H9 (cell line): Measurements from ENCODE around the gene TMC1. TPM values are rescaled to one million over a fixed set of nuclear protein-coding genes. Genes with fewer than 3 reads are reported as not detected.

ENCODE experiments used
- DNase-seq: peaks from one replicate; pipeline ENCODE4 v3.0.0-alpha.2; 2017
- H2AFZ ChIP-seq: one replicate; pipeline ENCODE4 v1.6.1; 2013; ENCODE audit warnings: mild to moderate bottlenecking, low read length, control low read depth, moderate library complexity
- H2AK5ac ChIP-seq: 2 replicates; pipeline ENCODE4 v1.6.1; 2013; ENCODE audit warnings: low read length, control low read depth, mixed read lengths; ENCODE audit not compliant: insufficient read length
- H2BK120ac ChIP-seq: one replicate; pipeline ENCODE4 v1.6.1; 2013; ENCODE audit warnings: low read depth, mild to moderate bottlenecking, low read length, control low read depth, inconsistent platforms; ENCODE audit not compliant: poor library complexity, severe bottlenecking
- H2BK12ac ChIP-seq: 2 replicates; pipeline ENCODE4 v1.6.1; 2013; ENCODE audit warnings: low read length, control low read depth, mixed read lengths, low read depth; ENCODE audit not compliant: insufficient read length
- H2BK15ac ChIP-seq: 2 replicates; pipeline ENCODE4 v1.6.1; 2013; ENCODE audit warnings: low read depth, low read length, control low read depth
- H2BK20ac ChIP-seq: one replicate; pipeline ENCODE4 v1.6.1; 2013; ENCODE audit warnings: low read depth, mild to moderate bottlenecking, low read length, control low read depth, inconsistent platforms; ENCODE audit not compliant: poor library complexity, severe bottlenecking
- H2BK5ac ChIP-seq: 2 replicates; pipeline ENCODE4 v1.6.1; 2013; ENCODE audit warnings: low read length, control low read depth, mixed read lengths; ENCODE audit not compliant: insufficient read length
- H3K14ac ChIP-seq: 2 replicates; pipeline ENCODE4 v1.6.1; 2013; ENCODE audit warnings: low read length, control low read depth; ENCODE audit not compliant: insufficient read depth
- H3K18ac ChIP-seq: 2 replicates; pipeline ENCODE4 v1.6.1; 2013; ENCODE audit warnings: low read depth, mild to moderate bottlenecking, mixed read lengths, low read length, control low read depth; ENCODE audit not compliant: insufficient read length
- H3K23ac ChIP-seq: 2 replicates; pipeline ENCODE4 v1.6.1; 2013; ENCODE audit warnings: low read length, control low read depth, mixed read lengths, low read depth; ENCODE audit not compliant: insufficient read length
- H3K23me2 ChIP-seq: 2 replicates; pipeline ENCODE4 v1.6.1; 2013; ENCODE audit warnings: low read depth, mild to moderate bottlenecking, mixed read lengths, low read length, control low read depth; ENCODE audit not compliant: insufficient read length, poor library complexity, severe bottlenecking
- H3K27ac ChIP-seq: 2 replicates; pipeline ENCODE4 v1.5.1; 2013; ENCODE audit warnings: low read length, control low read depth, mixed read lengths, low read depth; ENCODE audit not compliant: insufficient read length
- H3K27me3 ChIP-seq: 2 replicates; pipeline ENCODE4 v1.6.1; 2013; ENCODE audit warnings: low read length, control low read depth, inconsistent platforms; ENCODE audit not compliant: insufficient read depth
- H3K4ac ChIP-seq: 2 replicates; pipeline ENCODE4 v1.6.1; 2013; ENCODE audit warnings: low read depth, mild to moderate bottlenecking, control low read depth, inconsistent platforms, low read length, moderate library complexity
- H3K4me1 ChIP-seq: 2 replicates; pipeline ENCODE4 v1.6.1; 2013; ENCODE audit warnings: low read length, control low read depth, inconsistent platforms; ENCODE audit not compliant: insufficient read depth
- H3K4me2 ChIP-seq: 2 replicates; pipeline ENCODE4 v1.6.1; 2013; ENCODE audit warnings: low read length, control low read depth, mixed read lengths; ENCODE audit not compliant: insufficient read length, insufficient read depth
- H3K56ac ChIP-seq: 2 replicates; pipeline ENCODE4 v1.6.1; 2013; ENCODE audit warnings: low read depth, mild to moderate bottlenecking, mixed read lengths, low read length, control low read depth; ENCODE audit not compliant: insufficient read length
- H3K79me1 ChIP-seq: 2 replicates; pipeline ENCODE4 v1.6.1; 2013; ENCODE audit warnings: low read depth, mild to moderate bottlenecking, moderate library complexity, low read length, control low read depth, inconsistent platforms; ENCODE audit not compliant: insufficient read depth, poor library complexity, severe bottlenecking
- H3K79me2 ChIP-seq: 2 replicates; pipeline ENCODE4 v1.6.1; 2013; ENCODE audit warnings: low read length, control low read depth, inconsistent platforms; ENCODE audit not compliant: insufficient read depth
- H3K9ac ChIP-seq: 2 replicates; pipeline ENCODE4 v1.6.1; 2013; ENCODE audit warnings: low read length, control low read depth, mixed read lengths; ENCODE audit not compliant: insufficient read length; ENCODE audit errors: extremely low read depth
- H3K9me3 ChIP-seq: one replicate; pipeline ENCODE4 v1.6.1; 2013; ENCODE audit warnings: low read depth, low read length, inconsistent platforms; ENCODE audit not compliant: control insufficient read depth
- H3T11ph ChIP-seq: one replicate; pipeline ENCODE4 v1.6.1; 2013; ENCODE audit warnings: mild to moderate bottlenecking, low read length, control low read depth, inconsistent platforms
- H4K20me1 ChIP-seq: one replicate; pipeline ENCODE4 v1.6.1; 2013; ENCODE audit not compliant: control insufficient read depth, insufficient read length, insufficient read depth
- H4K5ac ChIP-seq: 2 replicates; pipeline ENCODE4 v1.6.1; 2013; ENCODE audit warnings: low read depth, mild to moderate bottlenecking, mixed read lengths, low read length, control low read depth; ENCODE audit not compliant: insufficient read length
- H4K8ac ChIP-seq: replicated peaks from 2 replicates; pipeline ENCODE4 v1.6.1; 2013; ENCODE audit warnings: low read length, control low read depth, mixed read lengths, low read depth; ENCODE audit not compliant: insufficient read length
- H4K91ac ChIP-seq: 2 replicates; pipeline ENCODE4 v1.6.1; 2013; ENCODE audit warnings: low read depth, mild to moderate bottlenecking, moderate library complexity, mixed read lengths, low read length, control low read depth; ENCODE audit not compliant: insufficient read length
- H3K27ac Mint-ChIP-seq, 3 experiments: 2 replicates in 2 of 3; 3 replicates in 1 of 3; pipeline ENCODE4 v1.8.0; 2020 to 2021; ENCODE audit warnings: mixed read lengths in 3 of 3, mild to moderate bottlenecking in 1 of 3, moderate library complexity in 1 of 3
- H3K27me3 Mint-ChIP-seq: 2 replicates; pipeline ENCODE4 v1.8.0; 2021; ENCODE audit warnings: low read depth, mild to moderate bottlenecking, moderate library complexity, mixed read lengths
- H3K36me3 Mint-ChIP-seq, 3 experiments: 2 replicates in 2 of 3; 3 replicates in 1 of 3; pipeline ENCODE4 v1.8.0; 2020 to 2021; ENCODE audit warnings: low read depth in 3 of 3, mixed read lengths in 3 of 3; ENCODE audit not compliant: insufficient read depth in 1 of 3
- H3K4me1 Mint-ChIP-seq, 2 experiments: 2 replicates each; pipeline ENCODE4 v1.8.0; 2020; ENCODE audit warnings: mixed read lengths in 2 of 2
- H3K4me3 Mint-ChIP-seq, 2 experiments: 2 replicates in 1 of 2; 3 replicates in 1 of 2; pipeline ENCODE4 v1.8.0; 2020 to 2021; ENCODE audit warnings: mild to moderate bottlenecking in 2 of 2, mixed read lengths in 2 of 2, moderate library complexity in 1 of 2
- H3K9me3 Mint-ChIP-seq, 2 experiments: 2 replicates in 1 of 2; 3 replicates in 1 of 2; pipeline ENCODE4 v1.8.0; 2020; ENCODE audit warnings: mild to moderate bottlenecking in 2 of 2, mixed read lengths in 2 of 2, moderate library complexity in 1 of 2
- WGBS: extraction: QIAGEN DNeasy Blood & Tissue Kit; methylation state at CpG from one replicate; pipeline ENCODE4 v1.1.7; 2013; ENCODE audit warnings: missing lambda C conversion rate, low lambda C conversion rate, mixed read lengths; ENCODE audit not compliant: insufficient read length; ENCODE audit errors: extremely low coverage; 5-methylcytosine and 5-hydroxymethylcytosine counted together
- total RNA-seq: library from RNA; stranded (reverse); gene quantifications from 2 replicates; pipeline ENCODE4 v1.2.1, GENCODE V29; 2021
- TF ChIP-seq, protein P1 (sequence below): fragments of 200-600 bp; sonication (generic); conservative IDR thresholded peaks from 3 replicates; pipeline ENCODE4 v1.8.0; 2021; ENCODE audit warnings: antibody characterized with exemption, mild to moderate bottlenecking

TMC1 gene
- total RNA-seq, 1 experiment from 2014 or later = 2.4 TPM

DNA sequence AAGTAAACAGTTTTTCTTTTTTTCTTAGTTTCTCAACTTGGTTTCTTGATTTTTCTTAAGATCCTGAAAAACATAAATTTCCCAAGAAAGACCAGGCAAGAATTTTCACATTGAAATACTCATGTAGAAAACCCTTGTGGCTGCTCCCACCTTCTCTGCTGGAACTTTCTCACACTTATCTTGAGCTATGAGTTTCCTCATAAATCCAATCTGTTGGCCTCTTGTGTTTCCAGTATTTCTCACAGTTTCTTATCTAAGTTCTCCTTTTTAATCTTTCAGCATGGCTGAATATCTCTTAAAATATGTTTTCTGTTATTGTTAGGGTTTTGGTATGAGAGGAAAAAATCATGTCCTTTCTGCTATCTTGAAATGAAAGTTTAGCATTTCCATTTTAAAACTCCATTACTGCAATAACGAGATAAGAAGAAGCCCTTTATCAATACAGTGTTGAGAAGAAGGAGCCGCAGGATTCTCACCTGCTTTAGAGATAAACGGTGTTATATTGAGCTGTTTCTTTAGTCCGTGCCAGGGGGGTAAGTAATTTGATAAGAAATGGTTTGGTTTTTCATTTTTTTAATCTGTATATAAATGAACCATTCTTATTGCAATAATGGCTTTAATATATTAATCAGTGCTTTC, 342.2 kb downstream of the TMC1 start:
- H4K91ac ChIP-seq = no peak overlapping the region
- H2BK5ac ChIP-seq = no peak overlapping the region
- H3K4me1 ChIP-seq = no peaks in the 10 kb centered on the region
- no peaks in the 10 kb centered on the region for H3K9me3 ChIP-seq
- H2BK20ac ChIP-seq = no peak overlapping the region
- no peaks in the 10 kb centered on the region for H3K4me1 Mint-ChIP-seq
- H3K79me1 ChIP-seq = no peaks in the 10 kb centered on the region
- no peak for DNase-seq
- H3K14ac ChIP-seq = no peak overlapping the region
- no peak overlapping the region for H4K8ac ChIP-seq
- H3K36me3 Mint-ChIP-seq = peaks cover 0 to 9% (median 0%) of the 10 kb centered on the region in 3 experiments; a peak in 2 of 7 replicates
- no peak overlapping the region for H4K5ac ChIP-seq
- H3K23ac ChIP-seq = no peak overlapping the region
- no peaks in the 10 kb centered on the region for H4K20me1 ChIP-seq
- no peaks in the 10 kb centered on the region for H3K27me3 ChIP-seq
- H3K27me3 Mint-ChIP-seq = no peaks in the 10 kb centered on the region
- no peak overlapping the region for H2AFZ ChIP-seq
- no peak overlapping the region for H2BK12ac ChIP-seq
- no peak overlapping the region for H3K4me3 Mint-ChIP-seq
- H3K9me3 Mint-ChIP-seq = peaks cover 5 to 7% of the 10 kb centered on the region in 2 experiments; a peak in 3 of 5 replicates
- no peak overlapping the region for H3K27ac ChIP-seq
- WGBS = no CpG with 5 or more reads among the region's 4 CpGs
- TF ChIP-seq, protein P1, sequence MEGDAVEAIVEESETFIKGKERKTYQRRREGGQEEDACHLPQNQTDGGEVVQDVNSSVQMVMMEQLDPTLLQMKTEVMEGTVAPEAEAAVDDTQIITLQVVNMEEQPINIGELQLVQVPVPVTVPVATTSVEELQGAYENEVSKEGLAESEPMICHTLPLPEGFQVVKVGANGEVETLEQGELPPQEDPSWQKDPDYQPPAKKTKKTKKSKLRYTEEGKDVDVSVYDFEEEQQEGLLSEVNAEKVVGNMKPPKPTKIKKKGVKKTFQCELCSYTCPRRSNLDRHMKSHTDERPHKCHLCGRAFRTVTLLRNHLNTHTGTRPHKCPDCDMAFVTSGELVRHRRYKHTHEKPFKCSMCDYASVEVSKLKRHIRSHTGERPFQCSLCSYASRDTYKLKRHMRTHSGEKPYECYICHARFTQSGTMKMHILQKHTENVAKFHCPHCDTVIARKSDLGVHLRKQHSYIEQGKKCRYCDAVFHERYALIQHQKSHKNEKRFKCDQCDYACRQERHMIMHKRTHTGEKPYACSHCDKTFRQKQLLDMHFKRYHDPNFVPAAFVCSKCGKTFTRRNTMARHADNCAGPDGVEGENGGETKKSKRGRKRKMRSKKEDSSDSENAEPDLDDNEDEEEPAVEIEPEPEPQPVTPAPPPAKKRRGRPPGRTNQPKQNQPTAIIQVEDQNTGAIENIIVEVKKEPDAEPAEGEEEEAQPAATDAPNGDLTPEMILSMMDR = no peak
- no peak overlapping the region for H3K18ac ChIP-seq
- no peak overlapping the region for H3T11ph ChIP-seq
- H2AK5ac ChIP-seq = no peak overlapping the region
- H3K56ac ChIP-seq = no peak overlapping the region
- H2BK15ac ChIP-seq = no peak overlapping the region
- H2BK120ac ChIP-seq = no peak overlapping the region
- no peaks in the 10 kb centered on the region for H3K23me2 ChIP-seq
- H3K79me2 ChIP-seq = no peaks in the 10 kb centered on the region
- H3K4ac ChIP-seq = no peak overlapping the region
- no peak overlapping the region for H3K27ac Mint-ChIP-seq
- H3K4me2 ChIP-seq = no peak overlapping the region
- no peak overlapping the region for H3K9ac ChIP-seq
